Gastroesophageal sphincter (tissue), 4 donors: ENCODE data around the gene SPDYE1. TPM values are rescaled to one million over a fixed set of nuclear protein-coding genes. Genes with fewer than 3 reads are reported as not detected.

Experiments used
- ATAC-seq: fragments of 150-250 bp; one replicate; pipeline ENCODE4 v1.9.1; 2016; ENCODE audit warnings: mild to moderate bottlenecking, moderate library complexity
- H3K27ac ChIP-seq, 4 donors: fragments of 200-600 bp; sonication (generic) in 3 of 4; 1 replicate in 3 of 4; 2 replicates in 1 of 4; pipeline ENCODE4 v1.5.1; 2016 to 2019
- H3K27me3 ChIP-seq: fragments of 200-600 bp; sonication (generic); one replicate; pipeline ENCODE4 v1.5.1; 2019
- H3K36me3 ChIP-seq, 2 donors: fragments of 200-600 bp; sonication (generic); one replicate each; pipeline ENCODE4 v1.5.1; 2019; ENCODE audit warnings: control low read depth in 1 of 2
- H3K4me1 ChIP-seq, 3 donors: fragments of 200-600 bp; sonication (generic); 1 replicate in 2 of 3; 2 replicates in 1 of 3; pipeline ENCODE4 v1.5.1; 2016 to 2019; ENCODE audit warnings: control low read depth in 2 of 3
- H3K4me3 ChIP-seq, 2 donors: fragments of 200-600 bp; sonication (generic); one replicate each; pipeline ENCODE4 v1.5.1; 2019; ENCODE audit warnings: mild to moderate bottlenecking in 1 of 2, moderate library complexity in 1 of 2
- H3K9me3 ChIP-seq, 3 donors: fragments of 200-600 bp; sonication (generic); one replicate each; pipeline ENCODE4 v1.5.1; 2017 to 2019; ENCODE audit warnings: control low read depth in 2 of 3
- CTCF ChIP-seq, 4 experiments: fragments of 200-600 bp in 2 of 4; fragments of 450-650 bp in 2 of 4; sonication (generic) in 1 of 4; IDR thresholded peaks; one replicate each; pipeline ENCODE4 v1.5.1; 2017 to 2019; ENCODE audit warnings: antibody characterized with exemption in 4 of 4, mild to moderate bottlenecking in 2 of 4, moderate library complexity in 2 of 4
- EP300 ChIP-seq: sonication (generic); formaldehyde crosslinking; IDR thresholded peaks from one replicate; pipeline ENCODE4 v1.6.1; 2017; ENCODE audit warnings: antibody characterized with exemption, mild to moderate bottlenecking
- POLR2A ChIP-seq, 2 donors: fragments of 450-650 bp; IDR thresholded peaks; one replicate each; pipeline ENCODE4 v1.6.1; 2017; ENCODE audit warnings: antibody characterized with exemption in 2 of 2, mild to moderate bottlenecking in 2 of 2, moderate library complexity in 1 of 2
- POLR2AphosphoS5 ChIP-seq: sonication (generic); formaldehyde crosslinking; IDR thresholded peaks from one replicate; pipeline ENCODE4 v1.6.1; 2017; ENCODE audit warnings: antibody characterized with exemption
- WGBS, 2 donors: methylation state at CpG; one replicate each; pipeline ENCODE4 v1.1.5; 2018; ENCODE audit warnings: low coverage in 1 of 2; 5-methylcytosine and 5-hydroxymethylcytosine counted together
- total RNA-seq, 4 donors: library from RNA; depleted of rRNA; stranded (reverse); fragments of >200 nt; gene quantifications; one replicate each; pipeline ENCODE4 v1.1.0, GENCODE V29; 2016

The SPDYE1 gene
- total RNA-seq, 4 donors from 2014 or later = not detected

GRCh38 chr7:44044315-44045225, 46.9 kb downstream of the SPDYE1 start, which contains the start of gene DBNL:
TSS of gene DBNL (plus strand) at chr7:44044702. CDS start at chr7:44044738, 36 bp downstream.
- Histone ChIP-seq H3K9me3 (no peaks in the 10 kb centered on the region), H3K4me1 (peaks cover 0 to 62% (median 9%) of the 10 kb centered on the region in 3 donors), H3K4me3 (peak within 1 kb of the TSS; percentile 79 to 98), H3K27ac (peak within 1 kb of the TSS; percentile 69 to 94 (median 90)), H3K27me3 (no peaks in the 10 kb centered on the region), H3K36me3 (peaks cover 0 to 21% of the 10 kb centered on the region in 2 donors)
- WGBS, 2 donors = 0% methylated on average over 8 to 10 of the region's 74 CpGs
- TF ChIP-seq EP300 (no peak), POLR2A (IDR thresholded peaks at IDR 0.05) (peak; percentile 65 to 81), POLR2AphosphoS5 (peak; percentile 84)
- peak; percentile 91 for ATAC-seq

GRCh38 chr7:44045226-44046014, 47.7 kb downstream of the SPDYE1 start:
- H3K27ac ChIP-seq = peak overlapping the region in 3 of 4 donors; percentile 90 to 94 (median 91)
- peak; percentile 30 for ATAC-seq

GRCh38 chr7:44046321-44047061, 48.8 kb downstream of the SPDYE1 start:
- no peak for ATAC-seq
- Histone ChIP-seq H3K36me3 (peaks cover 0 to 40% of the 10 kb centered on the region in 2 donors), H3K9me3 (no peaks in the 10 kb centered on the region), H3K27ac (no peak overlapping the region), H3K27me3 (no peaks in the 10 kb centered on the region), H3K4me3 (no peak overlapping the region), H3K4me1 (peaks cover 0 to 59% (median 9%) of the 10 kb centered on the region in 3 donors)
- TF ChIP-seq POLR2AphosphoS5 = no peak
- 70 to 81% methylated on average over 7 to 8 of the region's 8 CpGs for WGBS, 2 donors

More at GRCh38 chr7:44045226-44046014, 47.7 kb downstream of the SPDYE1 start:
- Histone ChIP-seq H3K4me1 (peaks cover 0 to 62% (median 9%) of the 10 kb centered on the region in 3 donors), H3K27me3 (no peaks in the 10 kb centered on the region), H3K36me3 (peaks cover 0 to 29% of the 10 kb centered on the region in 2 donors), H3K9me3 (no peaks in the 10 kb centered on the region), H3K4me3 (peak overlapping the region; percentile 79 to 98)
- WGBS, 2 donors = 21 to 40% methylated on average over 1 to 8 of the region's 15 CpGs
- no peak for TF ChIP-seq POLR2AphosphoS5
- TF ChIP-seq POLR2A (IDR thresholded peaks at IDR 0.05) = no peak
- no peak for TF ChIP-seq CTCF (IDR thresholded peaks at IDR 0.05)
- no peak for TF ChIP-seq EP300

- no peak for ATAC-seq
Measured at GRCh38 chr7:44048031-44048795, 50.5 kb downstream of the SPDYE1 start.

More at GRCh38 chr7:44048031-44048795, 50.5 kb downstream of the SPDYE1 start:
- H3K4me3 ChIP-seq = no peak overlapping the region
- TF ChIP-seq POLR2AphosphoS5 = no peak
- no peak for TF ChIP-seq POLR2A (IDR thresholded peaks at IDR 0.05)
- TF ChIP-seq CTCF (IDR thresholded peaks at IDR 0.05) = no peak
- no peak for TF ChIP-seq EP300
- H3K4me1 ChIP-seq = peaks cover 0 to 59% (median 9%) of the 10 kb centered on the region in 3 donors
- no peaks in the 10 kb centered on the region for H3K9me3 ChIP-seq
- WGBS, 2 donors = 67 to 100% methylated on average over 1 to 2 of the region's 7 CpGs
- peaks cover 0 to 57% of the 10 kb centered on the region in 2 donors for H3K36me3 ChIP-seq
- H3K27me3 ChIP-seq = no peaks in the 10 kb centered on the region
- no peak overlapping the region for H3K27ac ChIP-seq
